Measurements from ENCODE around the gene NRL. TPM values are rescaled to one million over a fixed set of nuclear protein-coding genes. Genes with fewer than 3 reads are reported as not detected.

NRL gene
- total RNA-seq, 1 donor from 2014 or later = 5.5 TPM

- intact Hi-C loops (cut with micrococcal nuclease) = no loop called here
- no peak for DNase-seq
- no peak for TF ChIP-seq CTCF (IDR thresholded peaks at IDR 0.05)
- H3K27ac Mint-ChIP-seq = no peak overlapping the region
- ChIA-PET CTCF (interaction anchor here (0.6 to 1.6 kb wide), 2 partner anchors 30 kb away, joined by 3 read pairs; no protein-coding TSS in a partner anchor), POLR2A (no interaction called here)
- ATAC-seq (ENCODE audit: low read depth) = no peak
- H3K9me3 Mint-ChIP-seq = no peaks in the 10 kb centered on the region
- H3K27me3 Mint-ChIP-seq = no peaks in the 10 kb centered on the region
- no peak overlapping the region for H3K4me3 Mint-ChIP-seq
- no peaks in the 10 kb centered on the region for H3K36me3 Mint-ChIP-seq (ENCODE audit: low read depth)
- no peaks in the 10 kb centered on the region for H3K4me1 Mint-ChIP-seq
These were observed 51.4 kb downstream of the NRL start for GRCh38 chr14:24063263-24063836.

GRCh38 chr14:24062216-24062980, 52.4 kb downstream of the NRL start:
- Mint-ChIP-seq H3K36me3 (ENCODE audit: low read depth) (peaks cover 1% of the 10 kb centered on the region), H3K9me3 (no peaks in the 10 kb centered on the region), H3K27ac (no peak overlapping the region), H3K27me3 (no peaks in the 10 kb centered on the region), H3K4me1 (peaks cover 2% of the 10 kb centered on the region), H3K4me3 (no peak overlapping the region)
- ATAC-seq (ENCODE audit: low read depth) (no peak), DNase-seq (no peak)
- no peak for TF ChIP-seq CTCF (IDR thresholded peaks at IDR 0.05)
- CTCF ChIA-PET = interaction anchor here (1.6 to 1.7 kb wide), 3 partner anchors 28 to 246 kb away, joined by 3 to 9 read pairs (median 4); partner anchors contain the start of gene CIDEB
- intact Hi-C loops (cut with micrococcal nuclease) = no loop called here
- POLR2A ChIA-PET = interaction anchor here (0.6 to 1.0 kb wide), 2 partner anchors 30 to 31 kb away, joined by 3 to 4 read pairs; no protein-coding TSS in a partner anchor

GRCh38 chr14:24060984-24061913, 53.5 kb downstream of the NRL start:
- TF ChIP-seq CTCF (IDR thresholded peaks at IDR 0.05) = no peak
- Mint-ChIP-seq H3K36me3 (ENCODE audit: low read depth) (peaks cover 1% of the 10 kb centered on the region), H3K27ac (no peak overlapping the region), H3K27me3 (no peaks in the 10 kb centered on the region), H3K4me1 (peaks cover 2% of the 10 kb centered on the region), H3K4me3 (no peak overlapping the region), H3K9me3 (no peaks in the 10 kb centered on the region)
- intact Hi-C loops (cut with micrococcal nuclease) = no loop called here
- no peak for DNase-seq
- ChIA-PET POLR2A (no interaction called here), CTCF (interaction anchor here (1.0 to 2.0 kb wide), 5 partner anchors 29 to 247 kb away, joined by 3 to 9 read pairs (median 4); partner anchors contain the start of genes CIDEB and IRF9)
- ATAC-seq (ENCODE audit: low read depth) = no peak

- no peak overlapping the region for H3K4me3 Mint-ChIP-seq
- H3K27ac Mint-ChIP-seq = no peak overlapping the region
- peaks cover 2% of the 10 kb centered on the region for H3K4me1 Mint-ChIP-seq
- H3K36me3 Mint-ChIP-seq (ENCODE audit: low read depth) = peaks cover 1% of the 10 kb centered on the region
- TF ChIP-seq CTCF (IDR thresholded peaks at IDR 0.05) = no peak
- ChIA-PET POLR2A (no interaction called here), CTCF (interaction anchor here (1.0 to 2.0 kb wide), 3 partner anchors 30 to 101 kb away, joined by 3 to 9 read pairs (median 8); partner anchors contain the start of gene IRF9)
- no peaks in the 10 kb centered on the region for H3K27me3 Mint-ChIP-seq
- DNase-seq = no peak
- no peaks in the 10 kb centered on the region for H3K9me3 Mint-ChIP-seq
- no peak for ATAC-seq (ENCODE audit: low read depth)
- intact Hi-C loops (cut with micrococcal nuclease) = no loop called here
These were observed 54.3 kb downstream of the NRL start for GRCh38 chr14:24060443-24060842.
